SIG-M5 (cell line): ENCODE data around the gene EPN2.
"Not testable (repeated sequence)": the region's sequence is repeated elsewhere in the genome, so short reads cannot be mapped to it uniquely, and the experiment has no call there.

Experiments
- DNase-seq: peaks from one replicate; lab custom pipeline; 2025; lab: John Stamatoyannopoulos, UW

Gene EPN2

GRCh38 chr17:19345486-19346350, 108.6 kb downstream of the EPN2 start:
- no peak for DNase-seq

- DNase-seq = no peak
Observed at GRCh38 chr17:19346351-19347255, 109.4 kb downstream of the EPN2 start.

GRCh38 chr17:19347323-19348080, 110.3 kb downstream of the EPN2 start:
- DNase-seq = no peak

DNA sequence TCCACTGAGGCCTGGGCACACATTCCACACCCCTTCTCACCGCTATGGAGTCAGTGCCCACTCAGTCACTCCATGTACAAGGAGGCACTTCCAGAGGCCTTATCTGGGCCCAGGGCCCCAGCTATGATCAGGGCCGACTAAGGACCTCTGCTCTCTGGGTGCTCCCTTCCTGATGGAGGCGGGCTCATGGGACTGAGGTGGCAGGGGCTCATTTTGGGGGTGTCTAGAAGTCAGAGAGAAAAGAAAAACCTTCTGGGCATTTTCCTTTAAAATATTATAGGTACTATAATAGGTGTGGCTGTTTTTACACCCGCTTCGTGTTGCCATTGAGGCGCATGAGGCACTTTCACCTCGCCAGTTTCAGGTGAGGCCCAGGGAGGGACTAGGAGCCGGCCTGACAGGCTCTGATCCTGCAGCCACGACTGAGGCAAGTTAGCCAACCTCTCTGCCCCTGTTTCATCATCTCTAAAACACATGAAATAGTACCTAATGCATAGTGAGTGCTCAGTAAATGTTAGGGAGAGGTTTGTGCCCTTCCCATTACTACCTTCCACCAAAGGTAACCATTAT, 111.0 kb downstream of the EPN2 start:
- DNase-seq = no peak

GRCh38 chr17:19348806-19349205, 111.6 kb downstream of the EPN2 start:
- DNase-seq = no peak

- not testable (repeated sequence) for DNase-seq
Observed at GRCh38 chr17:19353401-19353800, 116.2 kb downstream of the EPN2 start.

GRCh38 chr17:19354748-19355147, 117.6 kb downstream of the EPN2 start:
- no peak for DNase-seq

DNA sequence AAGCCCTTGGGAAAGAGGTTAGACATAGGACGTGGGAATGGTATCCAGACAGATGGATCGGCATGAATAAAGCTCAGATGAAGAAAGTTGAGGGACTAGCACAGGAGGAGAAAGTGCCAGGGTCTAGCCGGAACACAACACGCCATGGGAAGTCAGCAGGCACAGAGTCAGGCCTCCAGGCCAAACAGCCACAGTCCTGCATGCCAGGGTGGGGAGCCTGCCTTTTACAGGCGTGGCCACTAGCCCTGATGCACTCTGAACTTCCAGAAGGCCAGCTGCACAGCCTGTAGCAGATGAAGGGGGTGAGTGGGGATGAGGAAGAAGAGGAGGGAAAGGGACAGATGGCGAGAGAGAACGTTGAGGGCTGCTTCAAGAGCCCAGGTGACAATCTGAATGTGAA, 120.2 kb downstream of the EPN2 start:
- DNase-seq = no peak

DNA sequence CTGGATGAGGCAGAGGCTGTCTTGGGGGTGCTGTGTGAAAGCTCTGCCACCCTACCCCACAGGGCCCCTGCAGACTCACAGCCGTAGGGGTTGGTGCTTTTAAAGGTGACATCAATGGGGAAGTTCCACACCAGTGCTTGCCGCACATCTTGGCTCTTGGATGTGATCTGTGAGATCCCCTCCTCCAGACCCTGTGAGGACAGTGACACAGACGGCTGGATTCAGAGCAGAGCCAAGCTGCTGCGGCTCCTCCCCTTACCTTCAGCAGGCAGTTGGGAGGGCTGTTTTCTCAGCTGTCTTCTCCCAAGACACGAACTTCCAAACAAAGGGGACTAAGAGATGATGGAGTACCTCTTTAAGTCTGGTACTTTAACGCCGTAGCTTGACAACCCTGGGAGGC, 120.6 kb downstream of the EPN2 start:
- DNase-seq = no peak

DNA sequence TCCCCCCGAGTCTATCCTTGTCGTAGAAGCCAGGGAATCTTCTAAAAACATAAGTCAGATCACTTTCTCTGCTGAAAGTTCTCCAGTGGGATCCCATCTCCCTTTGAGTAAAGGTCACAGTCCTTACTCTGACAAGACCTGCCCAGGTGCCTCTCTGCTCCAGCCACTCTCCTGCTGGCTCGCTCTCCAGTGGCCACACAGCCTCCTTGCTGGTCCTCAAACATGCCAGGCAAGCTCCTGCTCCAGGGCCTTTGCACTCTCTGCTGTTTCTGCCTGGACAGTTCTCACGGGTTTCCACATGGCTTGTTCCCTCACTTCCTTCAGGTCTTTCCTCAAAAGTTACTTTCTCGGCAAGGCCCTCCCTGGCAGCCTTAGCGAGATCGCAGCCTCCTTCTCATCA, 122.0 kb downstream of the EPN2 start:
- DNase-seq = no peak

DNA sequence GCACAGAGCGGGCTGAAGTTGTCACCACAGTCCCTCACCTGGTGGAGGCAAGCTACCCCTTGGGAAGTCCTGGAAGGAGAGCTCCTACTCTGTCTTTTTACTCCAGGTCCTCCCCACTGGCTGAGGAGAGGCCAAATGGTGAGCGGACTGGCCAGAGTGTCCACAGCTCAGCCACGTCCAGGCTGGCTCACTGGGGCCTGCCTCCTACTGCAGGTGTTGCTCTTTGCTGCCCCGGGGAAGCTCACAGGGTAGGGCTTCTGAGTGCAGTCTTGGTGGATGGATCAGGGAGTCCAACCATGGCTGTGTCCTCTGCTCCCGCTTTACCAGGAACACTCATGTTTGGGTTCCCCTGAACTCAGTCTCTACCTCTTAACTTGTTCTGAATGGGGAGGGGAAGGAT, 122.7 kb downstream of the EPN2 start:
- DNase-seq = no peak

DNA sequence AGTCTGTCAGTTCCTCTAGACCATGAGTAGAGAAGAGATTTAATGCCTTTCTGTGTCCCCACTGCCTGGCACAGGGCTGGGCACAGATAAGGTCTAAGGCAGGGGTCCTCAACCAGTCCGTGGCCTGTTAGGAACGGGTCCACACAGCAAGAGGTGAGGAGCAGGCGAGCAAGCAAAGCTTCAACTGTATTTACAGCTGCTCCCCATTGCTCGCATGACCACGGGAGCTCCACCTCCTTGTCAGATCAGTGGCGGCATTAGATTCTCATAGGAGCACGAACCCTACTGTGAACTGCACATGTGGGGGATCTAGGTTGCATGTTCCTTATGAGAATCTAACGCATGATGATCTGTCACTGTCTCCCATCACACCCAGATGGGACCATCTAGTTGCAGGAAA, 123.6 kb downstream of the EPN2 start:
- DNase-seq = no peak

GRCh38 chr17:19361326-19361725, 124.2 kb downstream of the EPN2 start:
- no peak for DNase-seq

GRCh38 chr17:19361944-19362276, 124.7 kb downstream of the EPN2 start:
- DNase-seq = no peak

DNA sequence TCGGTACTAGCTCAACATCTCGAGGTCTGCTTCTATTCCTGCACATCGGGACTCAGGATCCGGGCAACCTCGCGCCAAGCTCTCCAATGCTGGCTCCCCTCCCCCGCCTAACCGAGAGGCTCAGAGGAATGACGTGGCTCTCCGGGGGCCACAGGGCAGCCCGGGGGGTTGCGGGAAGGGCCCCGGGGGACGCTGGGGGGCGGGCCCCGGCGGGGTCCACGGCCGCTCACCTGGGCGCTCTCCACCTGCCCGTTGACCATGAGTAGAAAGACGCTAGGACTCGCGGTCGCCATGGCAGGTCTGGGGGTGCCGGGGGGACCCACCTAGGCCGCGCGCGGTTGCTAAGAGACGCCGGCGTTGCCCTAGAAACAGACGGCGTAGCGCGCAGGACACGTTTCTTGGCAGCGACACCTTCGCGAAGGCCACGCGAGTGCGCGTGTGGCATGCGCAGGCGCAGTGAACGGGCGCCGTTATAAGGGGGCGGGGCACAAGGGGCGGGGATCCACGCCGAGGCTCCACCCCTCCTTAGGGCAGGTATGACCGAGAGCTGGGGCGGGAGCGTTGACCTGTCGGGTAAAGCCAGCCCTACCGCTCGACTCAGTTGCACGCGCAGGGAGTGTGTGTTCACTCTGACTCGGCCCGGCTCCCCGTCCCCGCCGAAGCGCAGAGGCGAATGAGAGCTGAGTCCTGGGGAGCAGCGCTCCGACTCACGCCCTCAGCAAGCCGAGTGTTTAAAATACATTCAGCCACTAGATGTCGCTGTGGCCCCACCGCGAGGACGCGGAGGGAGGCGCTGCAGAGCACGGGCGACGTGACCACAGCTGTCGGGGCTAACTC, 125.3 kb downstream of the EPN2 start, which contains the start of gene B9D1:
TSS of gene B9D1 (minus strand) at position 447 of the 837 bp plus-strand sequence. CDS start at position 293, 154 bp downstream.
- no peak for DNase-seq

DNA sequence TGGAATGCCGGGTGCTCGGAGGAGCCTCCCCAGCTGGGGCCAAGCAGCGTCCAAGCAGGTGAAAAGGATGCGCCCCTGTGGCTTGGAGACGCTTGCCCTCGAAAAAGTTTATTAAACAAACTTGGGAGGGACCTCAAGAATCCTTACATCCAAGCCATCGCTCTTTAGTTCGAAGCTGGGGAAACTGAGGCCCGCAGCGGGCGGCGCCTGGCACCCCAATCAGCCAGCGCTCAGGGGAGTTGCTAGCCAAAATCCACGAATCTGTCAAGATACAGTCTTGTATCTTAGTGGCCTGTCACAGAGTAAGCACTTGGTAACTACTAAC, 125.9 kb downstream of the EPN2 start:
- no peak for DNase-seq

DNA sequence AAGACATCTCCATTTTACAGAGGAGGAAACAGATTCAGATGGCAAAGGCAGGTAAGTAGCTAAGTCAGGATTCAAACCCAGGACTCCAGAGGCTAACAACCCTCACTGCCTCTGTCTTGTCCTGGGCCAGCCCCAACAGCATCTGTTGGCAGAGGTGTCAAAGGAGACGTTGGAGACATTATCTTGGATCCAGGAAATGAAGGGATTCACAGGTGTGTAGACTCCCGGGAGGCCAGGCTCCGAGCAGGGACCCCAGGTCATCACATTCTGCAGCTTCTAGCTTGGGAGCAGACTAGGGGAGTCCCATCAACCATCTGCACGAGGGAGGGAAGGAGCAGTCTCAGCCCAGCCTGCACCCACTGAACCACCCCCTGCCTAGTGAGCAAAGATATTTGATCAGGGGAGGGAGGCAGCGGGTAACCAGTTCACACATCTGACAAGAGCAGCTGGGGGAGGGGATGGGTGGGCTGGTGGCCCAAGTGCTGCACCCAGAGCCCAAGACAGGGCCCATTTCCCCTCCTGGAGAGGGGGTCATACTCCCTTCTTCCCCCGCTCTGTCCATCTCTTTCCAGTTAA, 126.4 kb downstream of the EPN2 start:
- no peak for DNase-seq

DNA sequence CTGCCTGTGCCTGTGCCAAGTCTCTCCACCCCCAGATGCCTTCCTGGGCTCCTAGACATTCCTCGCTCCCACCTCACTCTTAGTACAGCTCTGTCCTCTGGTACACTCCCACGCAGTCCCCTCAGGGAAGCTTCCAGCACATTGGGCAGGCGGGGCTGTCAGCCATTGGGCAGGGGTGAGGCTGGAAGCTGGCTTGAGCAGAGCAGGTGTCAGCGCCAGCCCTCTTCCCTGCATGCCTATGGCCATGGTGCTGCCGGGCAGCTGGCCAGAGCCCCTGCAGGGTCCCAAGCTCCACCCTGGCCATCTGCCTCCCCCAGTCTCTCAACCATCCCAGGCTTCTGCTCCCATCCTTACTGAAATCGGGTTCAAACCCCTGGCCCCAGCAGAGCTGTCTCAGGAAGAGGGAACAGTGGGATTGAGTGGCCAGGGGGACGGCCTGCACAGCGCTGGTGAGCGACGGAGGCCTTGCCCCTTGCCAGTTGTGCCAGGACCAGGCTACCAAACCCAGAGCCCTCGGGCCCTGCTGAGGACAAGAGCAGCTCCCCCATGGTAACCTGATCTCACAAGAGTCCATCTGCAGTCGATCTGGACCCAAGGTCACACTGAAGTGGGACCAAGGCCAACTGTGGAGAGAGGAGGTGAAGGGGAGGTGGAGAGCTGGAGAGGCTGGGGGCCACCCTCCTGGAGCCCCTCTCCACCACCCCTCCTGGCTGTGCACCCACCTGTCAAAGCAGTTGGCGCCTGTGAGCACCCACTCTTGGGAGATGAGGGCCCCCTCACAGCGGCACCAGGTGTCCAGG, 127.7 kb downstream of the EPN2 start:
- DNase-seq = no peak

- no peak for DNase-seq
Observed at GRCh38 chr17:19365499-19365817, 128.3 kb downstream of the EPN2 start.
